GM19395 (cell line): ENCODE results near the gene UGGT1.
"Not testable (repeated sequence)": the region's sequence is repeated elsewhere in the genome, so short reads cannot be mapped to it uniquely, and the experiment has no call there.

ENCODE experiments used
- ATAC-seq: cut with Tn5 transposase; IDR thresholded peaks from one replicate; pipeline ENCODE4 v1.9.1; 2021; ENCODE audit warnings: mild to moderate bottlenecking, moderate library complexity; ENCODE audit not compliant: unreplicated experiment

Gene UGGT1

DNA sequence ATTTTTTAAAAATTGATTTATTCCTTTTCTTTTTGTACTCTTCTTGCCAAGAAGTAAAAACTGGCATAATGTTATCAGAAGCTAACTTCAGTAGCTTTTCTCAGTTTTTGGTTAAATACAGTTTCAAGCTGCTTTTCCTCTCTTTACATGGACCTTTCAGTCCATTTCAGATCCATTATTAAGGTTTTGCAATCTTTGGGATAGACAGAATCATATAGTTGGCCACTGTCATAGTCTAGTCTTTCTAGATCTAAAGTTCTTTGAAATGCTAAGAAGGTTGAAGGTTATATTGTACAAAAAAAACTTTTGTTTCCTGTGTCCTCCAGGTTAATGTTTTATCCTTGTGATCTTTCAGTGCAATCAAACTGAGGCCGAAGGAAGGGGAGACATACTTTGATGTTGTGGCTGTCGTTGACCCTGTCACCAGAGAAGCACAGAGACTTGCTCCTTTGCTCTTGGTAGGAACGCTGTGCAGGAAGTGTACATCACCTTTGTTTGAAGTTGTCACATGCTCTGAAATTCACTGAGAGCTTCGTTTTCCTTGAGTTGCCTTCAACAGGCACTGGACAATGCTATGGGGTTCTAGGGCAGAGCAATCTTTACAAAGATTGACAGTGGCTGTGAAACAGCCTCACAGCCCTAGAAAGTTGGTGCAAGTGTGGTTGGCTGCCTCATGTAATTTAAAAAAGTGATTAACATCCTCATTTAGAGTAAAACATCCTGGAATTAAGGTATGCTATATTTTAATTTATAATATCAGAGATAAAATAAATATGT lies 79.1 kb downstream of the UGGT1 start:
- ATAC-seq, result no peak

DNA sequence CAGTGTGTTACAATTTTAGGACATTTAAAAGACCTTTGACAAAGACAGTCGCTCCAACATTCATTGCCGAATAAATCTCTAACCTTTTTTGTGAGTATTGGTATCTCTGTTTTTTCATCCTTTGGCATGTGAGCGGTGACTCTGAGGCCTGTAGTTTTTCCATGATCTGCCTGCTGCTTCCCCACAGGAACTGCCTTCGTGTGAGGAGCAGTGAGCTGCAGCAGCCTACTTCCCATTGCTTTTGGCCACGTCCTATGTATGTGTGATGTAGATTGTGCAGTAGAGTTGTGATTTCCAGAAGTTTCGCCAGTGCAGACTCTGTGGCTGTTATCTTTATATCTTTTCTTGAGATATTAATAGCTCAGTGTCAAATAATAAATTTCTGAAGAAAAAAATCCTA lies 79.8 kb downstream of the UGGT1 start:
- no peak for ATAC-seq

DNA sequence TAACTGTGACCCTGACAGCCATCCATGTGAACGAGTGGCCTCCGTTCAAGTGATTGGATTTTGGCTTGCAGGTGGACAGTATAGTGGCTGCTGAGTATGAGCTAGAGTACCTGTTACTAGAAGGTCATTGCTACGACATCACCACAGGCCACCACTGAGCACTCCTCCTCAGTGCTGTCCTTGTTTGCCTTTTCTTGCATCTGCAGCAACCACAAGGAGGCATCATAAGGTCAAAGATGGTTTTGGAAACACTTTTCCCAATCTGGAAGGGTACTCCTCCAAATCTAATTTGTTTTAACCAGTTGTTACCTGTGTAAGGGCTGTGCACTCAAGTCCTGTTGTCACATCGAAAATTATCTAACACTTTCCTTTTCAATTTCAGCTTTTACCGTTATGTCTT lies 81.2 kb downstream of the UGGT1 start:
- no peak for ATAC-seq

DNA sequence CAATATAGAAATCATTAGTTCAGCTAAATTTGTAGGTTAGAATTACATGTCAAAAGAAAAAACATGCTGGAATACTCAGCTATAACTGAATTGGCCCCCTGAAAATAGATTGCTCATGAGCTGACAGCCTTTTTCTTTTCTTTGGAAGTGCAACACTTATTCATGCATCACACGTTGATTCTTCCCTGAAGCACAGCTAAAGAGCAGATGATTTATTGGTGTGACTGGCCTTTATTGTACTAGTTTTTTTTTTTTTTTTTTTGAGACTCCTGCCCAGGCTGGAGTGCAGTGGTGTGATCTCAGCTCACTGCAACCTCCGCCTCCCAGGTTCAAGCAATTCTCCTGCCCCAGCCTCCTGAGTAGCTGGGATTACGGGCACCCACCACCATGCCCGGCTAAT lies 83.1 kb downstream of the UGGT1 start:
- not testable (repeated sequence) for ATAC-seq

DNA sequence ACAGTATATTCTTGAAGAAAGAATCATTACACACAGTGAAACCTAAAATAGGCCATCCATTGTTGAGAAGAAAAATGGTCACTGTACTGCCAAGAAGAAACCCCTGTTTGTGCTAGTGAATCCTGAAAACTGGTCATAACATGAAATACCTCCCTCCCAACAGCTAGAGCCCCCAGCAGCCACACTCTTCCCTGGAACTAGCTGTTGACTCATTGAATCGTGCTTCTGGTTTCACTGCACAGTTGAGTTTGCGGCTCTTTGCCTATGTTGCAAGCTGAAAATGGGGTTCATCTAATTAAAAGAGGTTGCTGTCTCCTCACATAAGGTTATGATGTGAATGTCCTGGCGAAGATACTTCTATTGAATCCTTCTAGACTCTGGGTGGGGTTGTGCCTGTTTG lies 86.3 kb downstream of the UGGT1 start:
- no peak for ATAC-seq

DNA sequence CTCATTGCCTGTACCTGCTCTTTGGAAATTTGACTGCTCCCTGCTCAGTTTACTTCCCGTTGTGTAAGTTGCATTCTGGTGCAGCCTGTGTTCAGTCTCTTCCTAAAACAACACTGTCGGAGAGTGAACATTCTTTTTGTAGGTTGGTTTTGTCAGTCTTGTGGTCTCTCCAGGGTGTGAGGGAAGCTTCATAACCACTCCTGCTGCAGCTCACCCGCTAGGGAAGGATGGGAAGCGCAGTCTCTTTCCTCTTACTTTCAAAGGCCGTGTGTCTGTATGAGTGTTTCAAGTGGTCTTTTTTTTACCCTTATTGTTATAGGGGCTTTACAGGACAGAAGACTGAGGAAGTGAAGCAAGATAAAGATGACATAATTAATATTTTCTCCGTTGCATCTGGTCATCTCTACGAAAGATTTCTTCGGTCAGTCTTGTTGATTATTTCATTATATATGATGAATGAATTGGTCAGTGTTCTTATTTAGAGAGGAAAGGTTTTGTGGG lies 87.2 kb downstream of the UGGT1 start:
- ATAC-seq, result no peak

DNA sequence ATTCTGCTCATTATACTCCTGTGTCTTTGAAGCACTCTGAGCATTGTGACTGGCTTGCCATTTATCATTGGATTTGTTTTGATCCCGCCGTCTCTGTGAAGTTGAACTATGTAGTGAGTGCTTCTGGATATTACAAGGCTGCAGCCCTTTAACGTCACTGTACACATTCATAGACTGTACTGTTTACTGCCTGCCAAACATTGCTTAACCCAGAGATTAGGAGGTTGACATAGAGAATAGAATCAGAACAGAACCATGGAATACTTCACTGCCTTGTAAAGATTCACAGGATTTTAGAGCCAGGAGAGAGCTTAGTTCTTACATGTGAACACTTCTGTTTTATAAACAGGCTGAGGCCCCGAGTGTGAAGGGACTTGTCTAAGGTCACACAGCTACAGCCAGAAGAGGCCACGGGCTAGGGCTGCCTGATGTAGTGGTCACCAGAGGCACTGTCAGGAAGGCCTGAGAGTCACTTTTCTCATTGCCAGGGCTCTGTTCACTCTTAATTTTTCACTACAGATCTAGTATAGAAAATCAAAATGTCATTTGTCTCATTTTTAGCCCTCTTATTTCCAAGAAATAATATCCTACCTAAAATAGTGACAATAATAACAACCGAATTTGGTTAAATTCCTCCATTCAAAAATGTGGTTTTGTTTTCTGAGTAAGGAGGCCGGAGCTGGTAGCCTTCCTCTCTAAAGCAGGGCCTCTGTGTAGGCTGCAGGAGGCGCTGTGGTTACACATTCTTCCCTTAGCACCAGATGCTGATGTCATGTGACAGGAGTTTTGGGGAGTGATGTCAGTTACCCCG lies 87.9 kb downstream of the UGGT1 start:
- ATAC-seq, result no peak

DNA sequence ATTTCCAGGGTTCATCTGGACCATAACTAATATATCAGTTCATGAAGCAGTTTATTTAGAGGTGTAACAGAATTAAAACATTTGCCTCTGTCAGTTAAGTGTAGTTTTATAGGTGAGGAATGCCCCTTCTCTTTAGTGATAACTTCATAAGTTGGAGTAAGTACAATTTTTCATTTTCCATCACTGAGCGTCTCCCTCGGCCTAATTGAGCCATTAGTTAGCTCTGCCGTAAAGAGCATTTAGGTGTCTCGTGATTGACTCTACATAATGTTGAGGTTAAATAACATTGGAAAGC lies 88.4 kb downstream of the UGGT1 start:
- ATAC-seq, result no peak

DNA sequence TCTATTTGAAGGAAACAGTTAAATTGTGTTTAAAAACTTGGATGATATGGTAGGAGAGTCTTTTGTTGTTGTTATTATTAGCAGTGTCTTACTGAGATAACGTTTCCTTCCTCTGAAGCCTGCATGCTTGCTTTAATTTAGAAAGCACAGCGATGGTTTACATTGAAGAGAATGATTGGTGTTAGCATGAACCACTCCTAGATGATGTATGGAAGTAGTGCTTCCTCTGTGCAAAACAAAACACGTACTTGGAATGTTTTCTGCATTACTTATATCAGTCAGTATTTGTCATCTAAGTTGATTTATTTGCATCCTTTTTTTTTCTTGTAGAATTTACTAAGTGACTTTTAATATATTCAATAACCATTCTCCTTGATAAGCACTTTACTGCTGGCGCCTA lies 89.0 kb downstream of the UGGT1 start:
- ATAC-seq, result no peak

DNA sequence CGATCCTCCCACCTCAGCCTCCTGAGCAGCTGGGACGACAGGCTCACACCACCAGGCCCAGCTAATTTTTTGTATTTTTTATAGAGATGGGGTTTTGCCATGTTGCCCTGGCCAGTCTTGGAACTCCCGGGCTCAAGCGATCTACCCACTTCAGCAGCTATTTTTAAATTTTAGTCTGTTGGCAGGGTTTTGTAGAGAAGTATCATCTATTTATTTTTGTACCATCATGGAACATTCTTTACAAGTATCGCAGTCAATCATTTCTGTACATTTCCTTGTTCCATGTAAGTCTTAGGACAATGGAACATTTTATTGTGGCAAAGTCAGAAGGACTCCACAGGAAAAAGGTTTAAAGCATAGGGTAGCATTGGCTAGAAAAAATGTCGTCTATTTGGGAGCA lies 94.6 kb downstream of the UGGT1 start:
- no peak for ATAC-seq

DNA sequence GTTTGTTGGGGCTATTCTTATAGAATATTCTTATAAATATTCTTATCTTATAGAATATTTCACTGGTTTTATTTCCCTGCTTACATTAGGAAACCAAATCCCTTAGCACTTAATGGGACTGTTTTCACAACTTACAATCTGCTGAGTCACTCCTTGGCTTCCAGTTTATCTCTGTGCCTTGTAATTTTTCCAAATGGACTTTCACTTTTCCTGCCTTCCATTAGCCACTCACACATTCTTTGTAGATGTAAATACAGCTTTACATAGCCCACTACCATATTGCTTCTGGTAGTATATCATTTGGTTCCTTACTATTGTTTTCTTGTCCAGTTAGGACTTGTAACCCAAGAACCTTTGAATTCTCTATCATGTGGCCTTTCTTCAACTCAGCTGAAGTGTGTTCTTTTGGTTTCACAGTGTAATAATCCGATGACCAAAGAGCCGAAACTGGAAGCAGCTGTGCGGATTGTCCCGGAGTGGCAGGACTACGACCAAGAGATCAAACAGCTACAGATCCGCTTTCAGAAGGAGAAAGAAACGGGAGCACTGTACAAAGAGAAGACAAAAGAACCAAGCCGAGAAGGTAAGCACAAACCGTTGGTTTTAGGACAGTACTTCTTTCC lies 96.1 kb downstream of the UGGT1 start:
- ATAC-seq, result no peak

DNA sequence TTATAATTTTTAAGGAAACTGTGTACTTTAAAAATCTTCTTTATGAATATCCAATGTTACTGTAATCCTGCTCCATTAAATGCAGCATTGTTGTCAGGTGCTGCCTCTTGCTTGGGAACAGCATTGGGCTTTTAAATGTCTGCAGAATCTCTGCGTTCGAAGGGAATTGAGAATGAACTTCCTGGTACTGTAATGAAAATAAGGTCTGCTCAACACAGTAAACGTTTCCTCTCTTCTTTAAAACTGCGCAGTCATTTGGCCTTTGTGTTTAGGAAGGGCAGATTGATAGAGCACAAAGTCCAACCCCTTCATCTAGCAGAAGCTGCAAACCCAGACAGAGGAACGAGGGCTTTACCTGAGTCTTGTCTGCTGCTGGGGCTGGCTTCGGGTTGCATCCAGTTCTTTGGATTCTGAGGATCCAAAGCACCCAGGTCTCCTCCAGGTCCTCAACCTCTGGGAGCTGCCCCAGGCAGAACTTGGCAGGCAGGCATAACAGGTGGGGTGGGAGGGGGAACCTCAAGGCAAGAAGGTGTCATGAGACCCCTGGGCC lies 104.5 kb downstream of the UGGT1 start:
- no peak for ATAC-seq

DNA sequence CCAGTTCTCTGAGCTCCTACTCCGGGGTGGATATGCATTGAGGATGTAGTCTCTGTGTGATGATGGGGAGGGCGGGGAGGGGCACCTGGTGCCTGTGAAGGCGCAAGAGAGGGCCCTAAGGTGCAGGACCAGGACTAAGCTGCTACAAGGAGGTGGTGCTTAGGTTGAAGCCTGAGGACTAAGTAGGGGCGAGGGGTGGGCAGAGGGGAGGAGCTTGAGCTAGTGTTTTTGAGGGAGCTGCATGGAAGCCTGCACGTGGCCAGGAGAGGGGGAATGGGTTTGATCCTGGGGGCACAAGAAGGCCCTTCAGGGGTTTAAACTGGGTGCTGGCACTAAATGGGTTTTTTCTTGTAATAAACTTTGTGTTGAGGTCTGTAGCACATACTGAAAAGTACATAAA lies 105.0 kb downstream of the UGGT1 start:
- ATAC-seq, result no peak

DNA sequence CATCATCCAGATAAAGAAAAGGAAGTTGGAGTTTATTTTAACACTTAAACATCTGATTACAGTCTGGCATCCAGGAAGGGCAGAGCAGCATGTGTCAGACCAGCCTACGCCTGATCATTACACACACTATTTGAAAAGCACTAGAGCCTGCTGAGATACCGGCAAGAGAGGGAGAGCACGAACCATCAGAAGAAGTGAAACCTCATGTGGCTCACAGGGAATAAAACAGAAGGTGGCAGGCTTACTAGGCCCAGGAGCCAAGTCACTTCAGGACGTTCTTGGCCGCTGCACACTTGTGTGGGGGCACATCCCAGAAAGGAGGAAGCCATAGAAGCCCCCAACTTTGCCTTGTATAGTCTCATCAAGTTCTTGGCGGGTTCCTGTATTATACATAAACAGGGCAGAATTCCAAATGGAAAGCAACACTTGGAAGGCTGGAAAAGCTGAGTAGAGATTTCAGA lies 105.5 kb downstream of the UGGT1 start:
- ATAC-seq, result peak; percentile 60

DNA sequence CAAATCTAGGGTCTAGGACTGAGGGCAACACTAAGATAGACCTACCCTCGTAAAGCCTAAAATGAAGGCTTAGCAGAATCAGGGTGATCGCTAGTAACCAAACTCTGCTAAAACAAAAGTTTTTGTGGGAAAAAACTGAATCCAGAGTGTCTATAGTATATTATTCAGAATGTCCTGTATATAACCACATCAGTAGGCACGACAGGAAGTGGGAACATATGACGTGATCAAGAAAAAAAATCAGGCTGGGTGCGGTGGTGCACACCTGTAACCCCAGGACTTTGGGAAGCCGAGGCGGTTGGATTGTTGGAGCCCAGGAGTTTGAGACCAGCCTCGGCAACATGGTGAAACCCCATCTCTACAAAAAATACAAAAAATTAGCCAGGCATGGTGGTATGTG lies 106.1 kb downstream of the UGGT1 start:
- ATAC-seq, result no peak

DNA sequence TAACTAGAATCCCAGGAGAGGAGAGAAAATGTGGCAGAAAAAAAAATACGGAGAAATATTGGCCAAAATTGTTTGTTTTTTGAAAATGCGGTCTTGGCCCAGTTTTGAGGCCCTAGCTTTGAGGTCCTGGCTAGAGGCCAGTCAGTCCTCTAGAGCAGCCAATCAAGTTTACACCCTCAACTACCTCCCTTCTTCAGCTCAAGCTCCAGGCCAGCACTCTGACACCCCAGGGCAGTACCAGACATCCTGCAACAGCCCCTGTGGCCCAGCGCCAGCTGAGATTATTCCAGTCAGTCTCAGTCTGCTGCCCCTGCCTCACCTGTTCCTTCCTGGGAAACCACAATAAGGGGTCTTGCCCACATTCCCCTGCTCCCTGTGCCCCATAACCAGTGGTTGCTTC lies 107.7 kb downstream of the UGGT1 start:
- ATAC-seq, result no peak

DNA sequence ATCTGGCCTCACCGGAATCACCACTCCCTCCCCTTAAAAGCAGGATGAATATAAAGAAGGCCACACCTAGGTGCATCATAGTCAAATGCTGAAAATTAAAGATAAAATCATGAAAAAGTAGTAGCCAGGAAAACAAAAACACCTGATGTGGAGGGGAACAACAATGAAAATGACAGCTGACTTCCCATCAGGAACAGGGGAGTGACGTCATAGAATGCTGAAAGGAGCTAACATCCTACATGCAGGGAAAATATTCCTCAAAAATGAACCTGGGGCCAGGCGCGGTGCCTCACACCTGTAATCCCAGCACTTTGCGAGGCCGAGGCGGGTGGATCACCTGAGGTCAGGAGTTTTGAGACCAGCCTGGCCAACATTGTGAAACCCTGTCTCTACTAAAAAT lies 108.1 kb downstream of the UGGT1 start:
- ATAC-seq, result no peak

DNA sequence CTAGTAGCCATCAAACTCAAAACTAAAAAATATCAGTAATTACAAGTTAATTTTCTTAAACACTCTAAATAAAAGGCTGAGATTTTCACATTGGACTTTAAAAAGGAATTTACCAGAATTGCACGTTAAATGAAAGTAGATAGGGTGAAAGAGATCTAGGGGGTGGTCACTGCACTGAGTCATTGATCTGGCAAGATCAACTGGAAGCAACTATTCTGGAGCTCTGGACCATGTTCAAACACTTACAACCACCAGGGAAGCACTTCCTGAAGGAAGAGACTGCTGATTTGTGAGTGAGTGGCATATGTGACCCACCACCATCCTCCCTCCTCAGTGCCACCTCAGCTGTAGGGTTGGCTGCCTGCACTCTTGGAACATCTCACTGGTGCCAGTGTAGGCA lies 111.8 kb downstream of the UGGT1 start:
- no peak for ATAC-seq

DNA sequence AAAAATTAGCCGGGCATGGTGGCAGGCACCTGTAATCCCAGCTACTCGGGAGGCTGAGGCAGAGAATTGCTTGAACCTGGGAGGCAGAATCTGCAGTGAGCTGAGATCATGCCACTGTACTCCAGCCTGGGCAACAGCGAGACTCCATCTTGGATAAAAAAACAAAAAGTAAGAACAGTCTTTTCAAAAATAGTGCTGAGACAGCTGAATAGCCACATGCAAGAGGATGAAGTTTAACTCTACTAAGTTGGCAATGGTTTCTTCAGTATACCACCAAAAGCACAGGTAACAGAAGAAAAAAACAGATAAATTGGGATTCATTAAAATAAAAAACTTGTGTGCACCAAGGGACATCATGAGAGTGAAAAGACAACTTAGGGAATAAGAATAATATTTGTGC lies 115.2 kb downstream of the UGGT1 start:
- no peak for ATAC-seq

DNA sequence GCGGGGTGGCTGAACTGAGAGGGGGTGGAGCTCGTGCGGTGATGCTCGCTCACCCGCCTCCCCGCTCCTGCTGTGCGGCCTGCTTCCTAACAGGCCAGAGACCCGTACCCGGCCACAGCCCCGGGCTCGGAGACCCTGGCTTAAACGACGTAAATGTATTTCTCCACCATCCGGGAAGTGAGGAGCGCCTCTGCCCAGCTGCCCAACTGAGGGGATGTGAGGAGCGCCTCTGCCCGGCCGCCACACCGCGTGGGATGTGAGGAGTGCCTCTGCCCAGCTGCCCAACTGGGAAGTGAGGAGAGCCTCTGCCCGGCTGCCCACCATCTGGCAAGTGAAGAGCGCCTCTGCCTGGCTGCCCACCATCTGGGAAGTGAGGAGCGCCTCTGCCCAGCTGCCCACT lies 117.0 kb downstream of the UGGT1 start:
- ATAC-seq, result no peak

DNA sequence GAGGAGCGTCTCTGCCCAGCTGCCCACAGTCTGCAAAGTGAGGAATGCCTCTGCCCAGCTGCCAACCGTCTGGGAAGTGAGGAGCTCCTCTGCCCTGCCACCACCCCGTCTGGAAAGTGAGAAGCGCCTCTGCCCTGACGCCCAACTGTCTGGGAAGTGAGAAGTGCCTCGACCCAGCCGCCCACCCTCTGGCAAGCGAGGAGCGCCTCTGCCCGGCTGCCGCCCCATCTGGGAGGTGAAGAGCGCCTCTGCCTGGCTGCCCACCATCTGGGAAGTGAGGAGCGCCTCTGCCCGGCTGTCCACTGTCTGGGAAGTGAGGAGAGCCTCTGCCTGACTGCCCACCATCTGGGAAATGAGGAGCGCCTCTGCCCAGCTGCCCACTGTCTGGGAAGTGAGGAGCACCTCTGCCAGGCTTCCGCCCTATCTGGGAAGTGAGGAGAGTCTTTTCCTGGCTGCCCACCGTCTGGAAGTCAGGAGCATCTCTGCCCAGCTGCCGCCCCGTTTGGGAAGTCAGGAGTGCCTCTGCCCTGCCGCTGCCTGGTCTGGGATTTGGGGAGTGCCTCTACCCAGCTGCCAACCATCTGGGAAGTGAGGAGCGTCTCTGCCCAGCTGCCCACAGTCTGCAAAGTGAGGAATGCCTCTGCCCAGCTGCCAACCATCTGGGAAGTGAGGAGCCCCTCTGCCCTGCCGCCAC lies 117.8 kb downstream of the UGGT1 start:
- ATAC-seq, result not testable (repeated sequence)
